MCF 10A (cell line): ENCODE results near the gene NDNF. TPM values are rescaled to one million over a fixed set of nuclear protein-coding genes. Genes with fewer than 3 reads are reported as not detected.

Experiments used
- BruUV-seq: library from RNA; stranded (reverse); fragments of 400-500 nt; replicated peaks from 2 replicates; lab custom pipeline; 2021; lab: Mats Ljungman, UMichigan
- CTCF ChIA-PET: fragments of 300-600 bp; sonication (Branson Sonifier 250); formaldehyde crosslinking; extraction: SDS; loops from one replicate; lab custom pipeline; 2021; ENCODE audit warnings: antibody characterized with exemption, inconsistent platforms; lab: Yijun Ruan, JAX
- POLR2A ChIA-PET: fragments of 300-600, 350-650 bp; sonication (Branson Sonifier 250); formaldehyde crosslinking; extraction: SDS; loops from one replicate; lab custom pipeline; 2020; ENCODE audit warnings: antibody characterized with exemption, inconsistent platforms; lab: Yijun Ruan, JAX
- DNase-seq: peaks from one replicate; pipeline ENCODE4 v3.0.0-alpha.2; 2018; ENCODE audit not compliant: unreplicated experiment
- H3K27ac Mint-ChIP-seq: one replicate; pipeline ENCODE4 v1.8.0; 2022; ENCODE audit warnings: mild to moderate bottlenecking, low read depth, mixed read lengths; ENCODE audit not compliant: unreplicated experiment
- H3K27me3 Mint-ChIP-seq: one replicate; pipeline ENCODE4 v1.8.0; 2022; ENCODE audit warnings: mixed read lengths; ENCODE audit not compliant: insufficient read depth, unreplicated experiment
- H3K36me3 Mint-ChIP-seq: one replicate; pipeline ENCODE4 v1.8.0; 2022; ENCODE audit warnings: mild to moderate bottlenecking, moderate library complexity, mixed read lengths; ENCODE audit not compliant: insufficient read depth, unreplicated experiment
- H3K4me1 Mint-ChIP-seq: one replicate; pipeline ENCODE4 v1.8.0; 2022; ENCODE audit warnings: mixed read lengths; ENCODE audit not compliant: insufficient read depth, unreplicated experiment
- H3K4me3 Mint-ChIP-seq: one replicate; pipeline ENCODE4 v1.8.0; 2022; ENCODE audit warnings: mild to moderate bottlenecking, moderate library complexity, mixed read lengths; ENCODE audit not compliant: unreplicated experiment
- H3K9me3 Mint-ChIP-seq: one replicate; pipeline ENCODE4 v1.8.0; 2022; ENCODE audit warnings: mixed read lengths; ENCODE audit not compliant: unreplicated experiment
- CTCF ChIP-seq: fragments of 200-600 bp; IDR thresholded peaks from one replicate; pipeline ENCODE4 v1.8.0; 2022; ENCODE audit warnings: antibody characterized with exemption, mild to moderate bottlenecking; ENCODE audit not compliant: unreplicated experiment
- intact Hi-C: fragments of 100-400 bp; cut with micrococcal nuclease; formaldehyde crosslinking; loops from 2 replicates; pipeline ENCODE4 v1.14.1; 2022
- total RNA-seq: library from RNA; stranded (reverse); gene quantifications from 2 replicates; pipeline ENCODE4 v1.2.3, GENCODE V29; 2022

Gene NDNF
- total RNA-seq, 1 experiment from 2014 or later: not detected

- no peaks in the 10 kb centered on the region for H3K4me1 Mint-ChIP-seq
- H3K27me3 Mint-ChIP-seq: no peaks in the 10 kb centered on the region
- no peak overlapping the region for H3K27ac Mint-ChIP-seq
- H3K36me3 Mint-ChIP-seq: no peaks in the 10 kb centered on the region
- no peak for TF ChIP-seq CTCF
- H3K9me3 Mint-ChIP-seq: peaks cover 7% of the 10 kb centered on the region
- H3K4me3 Mint-ChIP-seq: no peak overlapping the region
- DNase-seq: no peak
- POLR2A ChIA-PET: no interaction called here
- BruUV-seq: no TSS peak
- intact Hi-C loops: loop anchor here (5.0 kb wide), 1 partner anchor 209 kb away; no protein-coding TSS in a partner anchor
- CTCF ChIA-PET: interaction anchor here (1.0 kb wide), 1 partner anchor 945 kb away, joined by 3 read pairs; no protein-coding TSS in a partner anchor
Observed at GRCh38 chr4:121098266-121098665, 25.9 kb upstream of the NDNF start.

- intact Hi-C loops: loop anchor here (1.0 to 5.0 kb wide), 4 partner anchors 211 to 1025 kb away; no protein-coding TSS in a partner anchor
- POLR2A ChIA-PET: no interaction called here
- BruUV-seq: no TSS peak
- H3K9me3 Mint-ChIP-seq: peaks cover 5% of the 10 kb centered on the region
- peak; percentile 36 for DNase-seq
- no peaks in the 10 kb centered on the region for H3K27me3 Mint-ChIP-seq
- H3K27ac Mint-ChIP-seq: no peak overlapping the region
- no peaks in the 10 kb centered on the region for H3K36me3 Mint-ChIP-seq
- no peaks in the 10 kb centered on the region for H3K4me1 Mint-ChIP-seq
- TF ChIP-seq CTCF: peak; percentile 34
- H3K4me3 Mint-ChIP-seq: no peak overlapping the region
- CTCF ChIA-PET: interaction anchor here (0.6 to 0.9 kb wide), 8 partner anchors 40 to 1026 kb away, joined by 3 to 5 read pairs (median 4); no protein-coding TSS in a partner anchor
Observed at GRCh38 chr4:121096629-121097028, 24.3 kb upstream of the NDNF start.

- DNase-seq: no peak
- Mint-ChIP-seq H3K27ac (no peak overlapping the region), H3K9me3 (peaks cover under 1% of the 10 kb centered on the region), H3K27me3 (no peaks in the 10 kb centered on the region), H3K36me3 (no peaks in the 10 kb centered on the region), H3K4me3 (no peak overlapping the region), H3K4me1 (no peaks in the 10 kb centered on the region)
- BruUV-seq: no TSS peak
- ChIA-PET CTCF (interaction anchor here (1.5 to 1.6 kb wide), 2 partner anchors 49 to 378 kb away, joined by 6 to 11 read pairs; no protein-coding TSS in a partner anchor), POLR2A (interaction anchor here (1.0 kb wide), 1 partner anchor 173 kb away, joined by 3 read pairs; the partner anchor contains the start of gene PRDM5)
- intact Hi-C loops: loop anchor here (1.0 to 5.0 kb wide), 4 partner anchors 211 to 1025 kb away; no protein-coding TSS in a partner anchor
- TF ChIP-seq CTCF: no peak
Observed at GRCh38 chr4:121096191-121096590, 23.9 kb upstream of the NDNF start.

GRCh38 chr4:121094297-121094966 lies 22.1 kb upstream of the NDNF start:
- ChIA-PET POLR2A (interaction anchor here (0.6 kb wide), 1 partner anchor 533 kb away, joined by 5 read pairs; no protein-coding TSS in a partner anchor), CTCF (interaction anchor here (0.7 to 1.6 kb wide), 6 partner anchors 47 to 377 kb away, joined by 3 to 11 read pairs (median 5); no protein-coding TSS in a partner anchor)
- Mint-ChIP-seq H3K4me1 (no peaks in the 10 kb centered on the region), H3K4me3 (no peak overlapping the region), H3K9me3 (no peaks in the 10 kb centered on the region), H3K27me3 (no peaks in the 10 kb centered on the region), H3K36me3 (no peaks in the 10 kb centered on the region), H3K27ac (no peak overlapping the region)
- BruUV-seq: no TSS peak
- no peak for DNase-seq
- TF ChIP-seq CTCF: no peak
- intact Hi-C loops: no loop called here
